Measurements from ENCODE around the gene SART3.

The SART3 gene

DNA sequence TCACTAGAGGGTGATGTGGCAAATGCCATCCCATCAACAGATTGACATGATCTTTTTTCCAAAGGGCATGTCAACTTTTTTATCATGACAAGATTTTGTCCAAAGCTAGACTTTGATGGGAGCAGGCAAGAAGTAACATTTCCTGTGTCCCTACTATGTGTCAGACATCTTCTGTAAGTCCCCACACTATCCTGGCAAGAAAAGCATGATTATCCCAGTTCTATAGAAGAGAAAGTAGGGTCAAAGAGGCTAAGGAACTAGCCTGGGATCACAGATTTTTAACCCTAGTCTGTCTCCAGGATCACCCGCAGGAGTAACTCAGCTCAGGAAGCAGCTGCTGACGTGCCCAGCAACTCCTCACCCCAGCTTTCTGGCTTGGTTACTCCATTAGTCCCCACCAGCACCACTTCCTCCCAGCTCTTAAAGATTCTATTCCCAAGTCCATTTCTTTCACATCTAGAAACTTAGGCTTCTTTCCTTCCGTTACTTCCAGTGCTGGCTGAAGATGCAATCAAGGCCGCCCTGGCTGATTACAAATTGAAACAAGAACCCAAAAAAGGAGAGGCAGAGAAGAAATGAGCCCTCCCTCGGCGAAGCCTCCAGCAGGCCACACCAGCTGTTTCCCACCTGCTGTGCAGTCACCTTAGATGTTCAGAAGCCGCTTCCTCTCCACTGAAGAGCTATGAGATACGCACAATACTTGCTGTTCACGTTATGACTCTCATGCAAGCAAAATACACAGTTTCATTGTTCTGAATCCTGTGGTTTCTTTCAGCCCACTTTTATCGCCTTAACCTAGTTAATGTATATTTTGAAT is 7.6 kb upstream of the SART3 start:
- DNase-seq (ENCODE audit: low spot score in 2 of 2) (peak; percentile 36 to 65), ATAC-seq (ENCODE audit: low read depth) (peak; percentile 84)
- Mint-ChIP-seq H3K27ac (peak overlapping the region; percentile 96), H3K4me3 (peak overlapping the region; percentile 79), H3K27me3 (no peaks in the 10 kb centered on the region), H3K36me3 (peaks cover 23% of the 10 kb centered on the region), H3K4me1 (peaks cover 60% of the 10 kb centered on the region), H3K9me3 (no peaks in the 10 kb centered on the region)

DNA sequence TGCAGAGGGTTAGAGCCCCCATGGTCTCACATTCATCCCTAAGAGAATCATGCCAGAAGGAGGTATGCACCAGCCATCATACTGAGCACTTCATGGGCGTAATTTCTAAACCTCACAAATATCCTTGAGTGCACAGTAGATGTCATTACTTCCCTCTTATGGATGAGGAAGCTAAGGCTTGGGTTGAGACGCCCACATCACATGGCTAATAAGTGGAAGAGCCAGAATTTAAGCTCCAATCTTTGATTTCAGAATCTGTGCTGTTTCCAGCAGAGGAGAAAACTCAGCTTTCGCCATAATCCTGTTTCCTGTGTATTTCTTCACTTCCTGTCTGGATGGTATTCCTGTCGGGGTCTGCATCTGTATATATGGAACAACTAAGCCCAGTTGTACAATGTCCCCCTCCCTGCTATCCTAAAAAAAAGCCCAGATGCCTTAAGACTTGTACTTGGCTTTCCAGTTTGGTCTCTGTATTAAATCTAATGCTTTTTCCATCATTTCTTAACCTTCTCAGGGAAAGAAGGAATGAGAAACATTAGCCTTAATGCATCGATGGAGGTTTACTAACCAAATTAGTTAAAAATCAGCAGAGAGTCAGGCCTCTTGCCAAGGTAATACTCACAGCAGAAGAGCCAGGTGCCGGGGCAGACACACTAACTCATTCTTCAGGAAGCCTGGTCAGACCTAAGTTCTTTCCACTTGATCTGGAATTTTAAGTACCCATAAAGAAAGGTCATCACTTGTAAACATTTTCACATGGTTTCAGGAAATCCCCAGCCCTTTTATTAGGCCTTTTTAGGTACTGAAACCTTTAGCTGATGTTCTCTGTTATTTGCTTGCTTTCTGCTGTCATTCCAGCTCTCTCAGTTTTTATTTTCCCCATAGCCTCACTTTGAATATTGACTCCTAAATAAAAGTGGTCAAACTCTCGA is 6.7 kb upstream of the SART3 start:
- Mint-ChIP-seq H3K4me1 (peaks cover 56% of the 10 kb centered on the region), H3K27ac (peak overlapping the region; percentile 96), H3K27me3 (no peaks in the 10 kb centered on the region), H3K4me3 (peak overlapping the region; percentile 79), H3K36me3 (peaks cover 23% of the 10 kb centered on the region), H3K9me3 (no peaks in the 10 kb centered on the region)
- no peak for DNase-seq (ENCODE audit: low spot score in 2 of 2)
- peak; percentile 7 for ATAC-seq (ENCODE audit: low read depth)

DNA sequence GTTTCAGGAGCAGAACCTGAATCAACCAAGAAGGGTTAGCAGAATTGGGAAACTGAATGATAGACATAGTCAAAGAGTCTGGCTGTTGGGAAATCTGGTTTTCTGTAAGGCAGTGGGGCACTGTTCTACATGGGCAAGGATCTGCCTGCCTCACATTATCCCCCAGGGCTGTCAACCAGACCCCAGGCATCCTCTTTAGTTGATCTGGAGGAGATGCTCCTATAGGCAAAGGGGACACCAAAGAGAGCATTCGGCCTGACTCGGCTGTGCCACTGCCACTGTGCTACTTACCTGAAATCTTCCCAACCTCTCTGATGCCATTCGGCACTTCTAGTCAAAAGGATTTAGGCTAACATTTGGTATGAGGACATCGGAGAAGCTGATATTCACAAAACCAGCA is 5.5 kb upstream of the SART3 start:
- Mint-ChIP-seq H3K4me1 (peaks cover 47% of the 10 kb centered on the region), H3K4me3 (no peak overlapping the region), H3K9me3 (no peaks in the 10 kb centered on the region), H3K27me3 (no peaks in the 10 kb centered on the region), H3K36me3 (peaks cover 23% of the 10 kb centered on the region), H3K27ac (peak overlapping the region; percentile 96)
- DNase-seq (ENCODE audit: low spot score in 2 of 2) (no peak), ATAC-seq (ENCODE audit: low read depth) (no peak)

DNA sequence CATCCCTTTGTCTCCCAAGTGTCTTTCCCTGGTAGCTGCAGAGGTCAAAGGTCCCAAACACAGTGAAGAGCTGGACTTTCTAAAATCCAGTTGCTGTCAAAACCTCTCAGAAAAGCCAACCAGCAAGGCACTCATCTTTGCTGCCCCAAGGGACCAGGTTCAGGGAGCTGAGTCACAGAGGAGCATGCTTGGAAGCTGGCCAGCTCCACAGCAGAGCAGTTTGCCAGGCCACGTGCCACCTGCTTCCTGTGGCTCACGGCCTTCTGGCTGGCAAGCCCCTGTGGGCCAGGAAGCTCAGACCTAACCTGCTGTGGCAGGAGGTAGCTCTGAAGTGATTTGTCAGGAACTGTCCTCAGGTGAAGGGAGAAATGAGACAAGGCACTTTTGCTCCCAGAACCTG is 5.0 kb upstream of the SART3 start:
- Mint-ChIP-seq H3K4me3 (no peak overlapping the region), H3K27ac (peak overlapping the region; percentile 96), H3K27me3 (no peaks in the 10 kb centered on the region), H3K36me3 (peaks cover 23% of the 10 kb centered on the region), H3K9me3 (no peaks in the 10 kb centered on the region), H3K4me1 (peaks cover 45% of the 10 kb centered on the region)
- no peak for ATAC-seq (ENCODE audit: low read depth)
- no peak for DNase-seq (ENCODE audit: low spot score in 2 of 2)

DNA sequence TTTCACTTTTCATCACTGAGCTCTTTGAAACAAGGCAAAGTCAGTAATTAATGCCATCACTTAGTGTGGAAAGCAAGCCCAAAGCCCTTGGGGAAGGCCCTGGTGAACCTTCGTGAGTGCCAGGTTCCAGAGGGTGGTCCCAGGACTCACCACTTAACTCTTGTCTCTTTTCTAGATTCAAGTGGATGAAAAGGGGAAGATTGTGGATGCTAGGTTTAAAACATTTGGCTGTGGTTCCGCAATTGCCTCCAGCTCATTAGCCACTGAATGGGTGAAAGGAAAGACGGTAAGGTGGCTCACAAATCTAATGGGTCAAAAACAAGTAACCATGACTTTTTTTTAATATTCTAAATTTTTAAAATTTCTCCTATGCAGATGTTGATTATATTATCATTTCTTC is 4.2 kb upstream of the SART3 start:
- H3K36me3 Mint-ChIP-seq: peaks cover 26% of the 10 kb centered on the region
- ATAC-seq (ENCODE audit: low read depth): no peak
- peaks cover 41% of the 10 kb centered on the region for H3K4me1 Mint-ChIP-seq
- H3K27ac Mint-ChIP-seq: peak overlapping the region; percentile 96
- no peaks in the 10 kb centered on the region for H3K9me3 Mint-ChIP-seq
- no peak overlapping the region for H3K4me3 Mint-ChIP-seq
- DNase-seq (ENCODE audit: low spot score in 2 of 2): no peak
- H3K27me3 Mint-ChIP-seq: no peaks in the 10 kb centered on the region

DNA sequence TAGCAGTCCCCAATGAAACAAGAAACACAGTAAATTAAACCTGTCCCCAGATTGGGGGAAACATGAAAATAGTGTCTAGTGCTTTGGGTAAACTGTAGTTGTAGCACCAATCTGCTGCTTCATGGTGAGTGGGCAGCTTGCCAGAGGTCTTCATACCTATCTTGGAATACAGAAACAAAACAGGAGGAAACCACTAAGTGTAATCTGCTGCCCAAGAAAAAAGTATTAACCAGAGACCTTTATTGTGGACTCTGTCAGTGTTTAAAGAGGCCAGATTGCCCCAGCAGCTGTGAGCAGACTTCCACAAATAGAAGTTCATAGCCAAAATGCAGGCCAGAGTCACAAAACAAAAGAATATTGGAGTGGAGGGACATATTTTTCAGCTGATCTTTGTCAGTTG is 3.8 kb upstream of the SART3 start:
- Mint-ChIP-seq H3K36me3 (peaks cover 26% of the 10 kb centered on the region), H3K4me3 (no peak overlapping the region), H3K27me3 (no peaks in the 10 kb centered on the region), H3K27ac (peak overlapping the region; percentile 58), H3K9me3 (no peaks in the 10 kb centered on the region), H3K4me1 (peaks cover 44% of the 10 kb centered on the region)
- DNase-seq (ENCODE audit: low spot score in 2 of 2): no peak
- ATAC-seq (ENCODE audit: low read depth): no peak

DNA sequence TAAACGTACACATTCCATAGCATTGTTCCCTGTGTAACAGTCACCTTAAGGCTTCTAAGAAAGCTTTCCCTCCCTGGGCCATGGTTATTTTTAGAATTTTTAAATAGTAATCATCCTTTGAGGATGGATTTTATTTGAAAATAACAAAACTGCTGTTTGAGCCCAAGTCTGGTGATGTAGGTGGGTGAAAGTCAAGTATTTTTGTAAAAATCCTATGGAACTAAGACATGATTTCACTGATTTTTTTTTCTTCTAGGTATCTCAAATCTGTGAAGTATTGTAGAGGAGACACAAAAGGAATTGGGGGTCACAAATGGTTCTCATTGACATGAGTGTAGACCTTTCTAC is 2.8 kb upstream of the SART3 start:
- ATAC-seq (ENCODE audit: low read depth) (no peak), DNase-seq (ENCODE audit: low spot score in 2 of 2) (no peak)
- Mint-ChIP-seq H3K9me3 (no peaks in the 10 kb centered on the region), H3K27me3 (no peaks in the 10 kb centered on the region), H3K36me3 (peaks cover 21% of the 10 kb centered on the region), H3K4me1 (peaks cover 42% of the 10 kb centered on the region), H3K27ac (peak overlapping the region; percentile 100), H3K4me3 (no peak overlapping the region)

DNA sequence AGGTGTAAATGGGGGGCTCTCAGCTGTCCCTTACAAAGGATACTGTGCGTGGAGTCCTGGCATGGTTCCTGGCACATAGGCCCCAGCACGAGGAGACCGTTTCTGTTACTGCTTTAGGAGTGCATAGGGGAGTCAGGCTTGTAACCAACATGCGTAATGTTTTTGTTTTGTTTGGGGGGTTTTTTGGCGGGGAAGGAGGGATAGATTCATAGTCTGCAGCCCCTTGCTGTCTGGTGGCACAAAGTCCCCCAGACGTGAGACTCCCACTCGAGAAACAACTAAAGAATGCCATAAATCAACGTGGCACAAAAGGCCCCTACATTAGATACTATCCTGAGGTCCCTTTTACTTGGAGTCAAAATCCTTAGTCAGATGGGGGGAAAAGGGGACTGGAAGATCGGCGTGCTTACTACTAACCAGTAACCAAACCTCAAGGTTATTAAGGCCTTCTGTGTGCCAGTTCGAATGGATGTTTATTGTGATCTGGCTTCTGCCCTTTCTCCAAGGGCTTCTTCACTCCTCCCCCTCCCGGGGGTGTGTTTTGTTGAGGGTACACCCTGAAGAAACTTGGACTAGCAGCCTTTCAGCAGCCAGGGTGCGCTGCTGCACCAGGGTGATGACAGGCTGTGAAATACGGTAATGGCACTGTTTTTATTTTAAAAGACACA is 2.3 kb upstream of the SART3 start:
- peaks cover 40% of the 10 kb centered on the region for H3K4me1 Mint-ChIP-seq
- no peaks in the 10 kb centered on the region for H3K9me3 Mint-ChIP-seq
- H3K4me3 Mint-ChIP-seq: peak overlapping the region; percentile 100
- peak; percentile 70 to 85 for DNase-seq (ENCODE audit: low spot score in 2 of 2)
- H3K36me3 Mint-ChIP-seq: peaks cover 18% of the 10 kb centered on the region
- H3K27me3 Mint-ChIP-seq: no peaks in the 10 kb centered on the region
- H3K27ac Mint-ChIP-seq: peak overlapping the region; percentile 100
- ATAC-seq (ENCODE audit: low read depth): peak; percentile 53

DNA sequence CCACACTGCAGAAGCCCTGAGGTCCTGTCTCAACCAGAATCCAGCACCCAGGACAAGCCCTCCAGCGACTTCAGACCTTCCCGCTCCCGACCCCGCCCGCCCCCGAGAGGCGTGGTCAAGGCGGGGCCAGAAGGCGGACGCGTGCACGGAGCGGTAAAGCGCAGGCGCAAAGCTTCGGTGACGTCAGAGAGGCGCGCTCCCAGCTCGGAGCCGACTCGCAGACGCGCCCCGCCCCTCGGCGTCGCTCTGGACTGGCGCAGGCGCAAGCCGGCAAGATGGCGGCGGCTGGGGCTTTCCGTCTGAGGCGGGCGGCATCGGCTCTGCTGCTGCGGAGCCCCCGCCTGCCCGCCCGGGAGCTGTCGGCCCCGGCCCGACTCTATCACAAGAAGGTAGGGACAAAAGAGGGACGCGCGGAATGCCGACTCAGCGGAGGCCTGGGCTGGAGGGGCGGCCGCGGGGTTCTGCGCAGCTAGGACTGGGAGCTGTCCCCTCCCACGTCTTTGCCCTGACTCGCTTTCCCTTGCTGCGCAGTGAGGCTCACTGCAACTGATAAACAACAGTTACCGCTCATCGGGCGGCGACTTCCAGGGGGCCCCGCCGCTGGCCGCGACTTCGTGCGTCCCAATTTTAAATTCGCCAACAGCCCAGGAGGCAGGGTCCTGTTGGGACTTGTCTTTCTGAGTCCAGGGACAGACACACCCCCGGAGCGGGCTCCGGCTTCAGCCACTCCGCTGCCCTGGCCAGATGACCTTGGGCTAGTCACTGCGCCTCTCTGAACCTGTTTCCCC is 1.6 kb upstream of the SART3 start, which contains the start of gene ISCU:
Gene ISCU (plus strand): TSS at position 249 of the 788 bp plus-strand sequence. CDS start 27 bp downstream, at position 276.
- H3K27me3 Mint-ChIP-seq: no peaks in the 10 kb centered on the region
- DNase-seq (ENCODE audit: low spot score in 2 of 2) (peak; percentile 99 to 100), ATAC-seq (ENCODE audit: low read depth) (peak; percentile 68)
- peaks cover 14% of the 10 kb centered on the region for H3K36me3 Mint-ChIP-seq
- no peaks in the 10 kb centered on the region for H3K9me3 Mint-ChIP-seq
- H3K4me1 Mint-ChIP-seq: peaks cover 36% of the 10 kb centered on the region
- peak within 1 kb of the TSS; percentile 100 for H3K27ac Mint-ChIP-seq
- H3K4me3 Mint-ChIP-seq: peak within 1 kb of the TSS; percentile 100

DNA sequence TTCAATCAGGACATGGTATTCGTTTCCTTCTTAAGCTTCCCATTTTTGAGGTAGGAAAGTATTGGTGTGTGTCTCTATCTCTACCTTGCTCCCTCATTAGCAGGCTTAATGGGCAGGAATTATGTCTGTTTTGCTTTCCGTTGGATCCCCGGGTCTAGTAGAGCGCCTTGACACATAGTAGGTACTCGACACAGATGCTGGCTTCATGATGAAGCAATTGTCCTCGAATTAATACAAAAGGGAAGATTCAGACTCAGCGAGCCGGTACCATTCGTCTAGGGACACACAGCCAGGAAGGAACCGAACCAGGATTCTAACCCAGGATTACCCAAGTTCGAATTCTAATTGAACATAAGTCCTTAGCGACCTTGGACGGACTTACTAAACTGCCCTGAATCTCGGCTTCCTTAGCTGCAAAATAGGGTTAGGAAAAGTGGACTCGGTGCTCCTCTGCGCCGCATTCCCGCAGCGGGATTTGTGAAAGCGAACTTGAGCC is 927 bp upstream of the SART3 start:
- Mint-ChIP-seq H3K27ac (peak overlapping the region; percentile 100), H3K4me3 (peak overlapping the region; percentile 100), H3K9me3 (no peaks in the 10 kb centered on the region), H3K36me3 (peaks cover 8% of the 10 kb centered on the region), H3K4me1 (peaks cover 33% of the 10 kb centered on the region), H3K27me3 (no peaks in the 10 kb centered on the region)
- no peak for DNase-seq (ENCODE audit: low spot score in 2 of 2)
- peak; percentile 0 for ATAC-seq (ENCODE audit: low read depth)

DNA sequence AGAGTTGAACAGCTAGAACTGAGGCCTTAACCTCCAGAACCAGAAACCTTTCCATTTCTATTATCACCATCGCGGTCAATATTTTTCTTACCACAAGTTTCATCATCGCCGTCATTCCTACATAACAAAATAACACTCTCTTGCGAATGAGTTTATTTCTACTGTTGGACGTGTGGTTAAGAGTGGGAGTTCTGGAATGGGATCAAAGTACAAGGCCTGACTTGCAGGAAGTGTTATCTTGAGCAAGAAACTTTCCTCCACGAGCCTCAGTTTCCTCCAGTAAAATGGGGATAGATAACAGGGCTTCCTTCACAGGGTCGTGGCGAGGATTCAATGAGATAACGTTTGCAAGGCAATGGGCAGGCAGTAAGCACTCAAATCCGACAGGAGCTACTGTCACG is 652 bp downstream of the SART3 start:
- H3K27me3 Mint-ChIP-seq: no peaks in the 10 kb centered on the region
- H3K4me3 Mint-ChIP-seq: peak overlapping the region; percentile 100
- peak overlapping the region; percentile 100 for H3K27ac Mint-ChIP-seq
- H3K9me3 Mint-ChIP-seq: no peaks in the 10 kb centered on the region
- ATAC-seq (ENCODE audit: low read depth) (no peak), DNase-seq (ENCODE audit: low spot score in 2 of 2) (no peak)
- H3K4me1 Mint-ChIP-seq: peaks cover 31% of the 10 kb centered on the region
- H3K36me3 Mint-ChIP-seq: peaks cover 2% of the 10 kb centered on the region

DNA sequence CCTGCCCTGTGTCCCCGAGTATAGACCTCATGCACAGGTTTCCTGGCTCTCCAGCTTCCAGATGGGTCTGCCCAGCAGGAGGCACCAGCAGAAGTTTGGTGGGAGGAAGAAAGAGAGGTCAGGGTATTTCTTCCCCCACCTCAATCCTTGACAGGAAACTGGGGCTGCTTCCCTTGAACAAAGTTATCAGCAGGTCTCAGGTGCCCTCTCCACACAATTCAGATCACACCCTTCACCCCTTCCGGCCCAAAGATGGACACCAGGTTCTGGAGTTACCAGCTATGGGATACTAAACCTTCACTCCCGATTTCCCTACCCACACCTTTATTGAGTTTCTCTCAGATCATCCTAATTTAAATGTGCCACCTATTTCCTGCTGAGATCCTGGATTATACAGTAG is 1.2 kb downstream of the SART3 start:
- no peak for ATAC-seq (ENCODE audit: low read depth)
- Mint-ChIP-seq H3K4me1 (peaks cover 34% of the 10 kb centered on the region), H3K27ac (peak overlapping the region; percentile 100), H3K27me3 (no peaks in the 10 kb centered on the region), H3K36me3 (peaks cover 5% of the 10 kb centered on the region), H3K4me3 (peak overlapping the region; percentile 100), H3K9me3 (no peaks in the 10 kb centered on the region)
- DNase-seq (ENCODE audit: low spot score in 2 of 2): no peak

DNA sequence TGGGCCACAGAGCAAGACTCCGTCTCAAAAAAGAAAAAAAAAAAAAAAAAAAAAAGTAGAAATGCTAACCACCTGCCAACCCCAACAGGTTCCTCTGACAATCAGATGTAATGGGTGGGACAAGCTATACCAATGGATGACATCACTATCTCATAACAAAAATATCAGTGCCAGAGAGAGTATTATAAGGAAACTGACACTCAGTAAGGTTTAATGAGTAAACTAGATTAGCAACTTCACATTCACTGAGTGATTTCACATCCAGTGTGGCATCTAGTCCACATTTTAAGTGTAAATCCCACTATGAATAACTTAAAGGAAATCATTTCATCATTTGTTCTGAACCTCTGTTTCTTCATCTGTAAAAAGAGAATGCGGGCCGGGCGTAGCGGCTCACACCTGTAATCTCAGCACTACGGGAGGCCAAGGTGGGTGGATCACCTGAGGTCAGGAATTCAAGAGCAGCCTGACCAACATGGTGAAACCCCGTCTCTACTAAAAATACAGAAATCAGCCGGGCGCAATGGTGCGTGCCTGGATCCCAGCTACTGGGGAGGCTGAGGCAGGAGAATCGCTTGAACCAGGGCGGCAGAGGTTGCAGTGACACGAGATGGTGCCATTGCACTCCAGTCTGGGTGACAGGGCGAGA is 1.8 kb downstream of the SART3 start:
- peak overlapping the region; percentile 100 for H3K27ac Mint-ChIP-seq
- no peaks in the 10 kb centered on the region for H3K27me3 Mint-ChIP-seq
- H3K9me3 Mint-ChIP-seq: no peaks in the 10 kb centered on the region
- ATAC-seq (ENCODE audit: low read depth) (no peak), DNase-seq (ENCODE audit: low spot score in 2 of 2) (no peak)
- H3K4me1 Mint-ChIP-seq: peaks cover 36% of the 10 kb centered on the region
- peak overlapping the region; percentile 61 for H3K4me3 Mint-ChIP-seq
- peaks cover 5% of the 10 kb centered on the region for H3K36me3 Mint-ChIP-seq

Measured in memory B cell (primary cell).